Measurements from ENCODE around the gene PDE2A. TPM values are rescaled to one million over a fixed set of nuclear protein-coding genes. Genes with fewer than 3 reads are reported as not detected.

The PDE2A gene
- polyA plus RNA-seq, 3 donors, result 16.3 to 20.5 (median 17.2) TPM

DNA sequence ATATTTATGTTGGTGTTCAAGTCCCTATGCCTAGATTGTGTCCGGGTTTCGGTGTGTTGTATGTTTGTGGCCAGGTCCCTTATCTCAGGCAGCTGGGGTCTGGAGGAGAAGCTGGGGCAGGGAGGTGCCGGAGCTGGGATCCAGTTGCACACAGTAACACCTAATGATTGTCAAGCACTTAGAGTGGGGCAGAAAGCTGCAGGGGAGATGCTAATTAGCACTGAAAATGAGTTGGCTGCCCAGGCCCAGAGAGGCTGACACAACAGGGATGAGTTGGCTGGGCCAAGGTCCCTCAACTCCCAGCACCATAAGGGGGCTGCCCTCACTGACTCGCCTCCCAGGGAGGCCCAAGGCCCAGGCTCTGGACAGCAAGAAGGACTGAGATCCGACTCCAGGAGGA lies 12.2 kb downstream of the PDE2A start:
- DNase-seq, result no peak

- DNase-seq, result no peak
Measured at GRCh38 chr11:72661486-72661885, 12.7 kb downstream of the PDE2A start.

- no peak for DNase-seq
Measured at GRCh38 chr11:72658989-72659640, 15.1 kb downstream of the PDE2A start.

DNA sequence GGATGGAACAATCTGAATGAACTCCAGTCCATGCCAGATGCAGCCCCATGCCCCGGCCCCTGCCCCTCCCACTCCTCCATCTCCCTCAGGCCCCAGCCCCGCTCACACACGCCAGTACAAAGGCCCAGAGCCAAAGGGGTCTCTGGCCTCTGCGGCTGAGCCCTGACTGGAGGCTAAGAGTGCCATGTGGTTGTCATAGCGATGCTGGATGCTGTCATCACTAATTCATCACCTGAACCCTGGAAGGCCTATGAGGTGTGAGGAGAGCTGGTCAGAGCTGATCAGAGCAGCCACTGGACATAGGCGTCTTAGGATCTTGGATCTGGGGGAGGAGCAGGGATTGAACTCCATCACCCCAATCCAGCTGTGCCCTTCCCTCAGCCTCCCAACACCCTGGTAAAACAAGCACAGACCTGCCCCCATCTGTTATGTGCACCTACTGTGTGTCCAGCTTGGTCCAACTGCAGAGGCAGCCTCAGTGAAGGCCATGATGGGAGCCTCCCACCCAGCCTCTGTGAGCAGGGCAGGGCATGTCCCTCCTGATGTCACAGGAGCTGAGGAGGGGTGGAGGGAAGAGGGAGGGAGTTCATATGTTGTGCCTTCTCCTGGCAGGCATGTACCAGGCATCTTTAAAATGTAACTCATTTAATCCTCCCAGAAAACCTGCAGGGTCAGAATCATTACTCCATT lies 16.7 kb downstream of the PDE2A start:
- no peak for DNase-seq

GRCh38 chr11:72655896-72656464 lies 18.2 kb downstream of the PDE2A start:
- no peak for DNase-seq

GRCh38 chr11:72655014-72655413 lies 19.2 kb downstream of the PDE2A start:
- no peak for DNase-seq

- no peak for DNase-seq
Measured at GRCh38 chr11:72653649-72654048, 20.6 kb downstream of the PDE2A start.

GRCh38 chr11:72652873-72653630 lies 21.2 kb downstream of the PDE2A start:
- DNase-seq, result no peak

DNA sequence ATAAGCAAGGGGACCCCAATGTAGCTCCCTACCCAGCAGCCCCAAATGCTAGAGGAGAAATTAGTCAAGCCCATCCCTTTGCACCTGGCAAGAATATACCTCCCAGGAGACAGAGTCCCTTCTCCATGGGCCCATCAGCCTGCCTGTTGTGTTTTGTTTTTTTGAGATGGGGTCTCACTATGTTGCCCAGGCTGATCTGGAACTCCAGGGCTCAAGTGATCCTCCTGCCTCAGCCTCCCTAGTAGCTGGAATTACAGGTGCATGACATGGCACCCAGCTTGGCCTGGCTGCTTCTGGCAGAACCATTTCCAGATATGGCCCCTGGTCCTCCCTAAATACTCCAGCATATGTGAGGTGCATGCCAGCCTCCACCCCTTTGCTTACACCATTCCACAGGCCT lies 22.1 kb downstream of the PDE2A start:
- no peak for DNase-seq

GRCh38 chr11:72649215-72649976 lies 24.8 kb downstream of the PDE2A start:
- DNase-seq, result no peak

- DNase-seq, result no peak
Measured at GRCh38 chr11:72648384-72649136, 25.7 kb downstream of the PDE2A start.

GRCh38 chr11:72647882-72648281 lies 26.3 kb downstream of the PDE2A start:
- DNase-seq, result no peak

- no peak for DNase-seq
Measured at GRCh38 chr11:72646472-72646871, 27.8 kb downstream of the PDE2A start.

DNA sequence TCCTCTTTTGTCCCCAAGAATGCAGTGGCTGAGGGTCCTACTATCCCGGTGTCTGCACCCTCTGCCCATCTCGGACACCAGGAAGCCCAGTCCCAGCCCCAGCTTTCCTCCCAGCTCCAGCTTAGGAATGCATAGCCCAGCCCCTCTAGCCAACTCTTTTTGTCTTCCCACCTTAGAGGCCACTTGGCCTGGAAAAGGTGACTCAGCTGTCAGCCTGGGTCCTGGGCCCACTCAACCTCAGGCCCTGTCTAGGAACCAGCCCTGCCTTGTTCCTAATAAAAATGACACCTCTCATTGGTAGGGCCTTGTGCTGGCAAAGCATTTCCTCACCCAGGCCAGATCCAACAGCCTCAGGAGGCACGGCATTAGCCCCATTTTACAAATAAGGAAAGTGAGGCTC lies 28.2 kb downstream of the PDE2A start:
- no peak for DNase-seq

GRCh38 chr11:72643547-72643946 lies 30.7 kb downstream of the PDE2A start:
- DNase-seq, result no peak

DNA sequence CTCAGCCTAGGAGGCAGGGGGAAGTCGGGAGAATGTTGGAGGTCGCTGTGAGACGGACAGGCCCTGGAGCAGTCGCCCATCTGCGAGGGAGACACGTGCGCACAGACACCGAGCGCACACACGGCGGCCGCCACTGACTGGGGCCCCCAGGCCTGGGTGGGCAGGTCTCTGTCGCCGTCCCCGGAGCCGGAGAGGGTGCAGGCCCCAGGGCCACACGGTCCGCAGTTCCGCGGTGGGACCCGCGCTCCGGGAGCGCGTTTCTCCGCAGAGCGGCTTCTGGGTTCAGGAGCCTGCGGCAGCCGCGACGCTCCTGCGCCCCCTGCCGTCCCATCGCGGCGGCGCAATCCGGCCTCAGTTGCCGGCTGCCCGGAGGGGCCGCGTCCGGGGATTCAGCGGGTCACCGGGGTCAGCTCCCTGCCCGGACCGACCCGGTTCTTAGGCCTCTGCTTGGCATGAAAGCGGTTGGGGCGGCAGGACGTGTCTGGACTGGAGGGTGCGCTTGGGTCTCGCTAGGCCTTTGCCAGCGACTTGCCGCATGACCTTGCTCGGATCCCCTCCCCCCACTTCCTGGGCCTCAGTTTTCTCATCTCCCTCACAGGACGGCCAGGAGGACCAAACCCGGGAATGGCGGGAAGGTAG lies 31.2 kb downstream of the PDE2A start:
- no peak for DNase-seq

DNA sequence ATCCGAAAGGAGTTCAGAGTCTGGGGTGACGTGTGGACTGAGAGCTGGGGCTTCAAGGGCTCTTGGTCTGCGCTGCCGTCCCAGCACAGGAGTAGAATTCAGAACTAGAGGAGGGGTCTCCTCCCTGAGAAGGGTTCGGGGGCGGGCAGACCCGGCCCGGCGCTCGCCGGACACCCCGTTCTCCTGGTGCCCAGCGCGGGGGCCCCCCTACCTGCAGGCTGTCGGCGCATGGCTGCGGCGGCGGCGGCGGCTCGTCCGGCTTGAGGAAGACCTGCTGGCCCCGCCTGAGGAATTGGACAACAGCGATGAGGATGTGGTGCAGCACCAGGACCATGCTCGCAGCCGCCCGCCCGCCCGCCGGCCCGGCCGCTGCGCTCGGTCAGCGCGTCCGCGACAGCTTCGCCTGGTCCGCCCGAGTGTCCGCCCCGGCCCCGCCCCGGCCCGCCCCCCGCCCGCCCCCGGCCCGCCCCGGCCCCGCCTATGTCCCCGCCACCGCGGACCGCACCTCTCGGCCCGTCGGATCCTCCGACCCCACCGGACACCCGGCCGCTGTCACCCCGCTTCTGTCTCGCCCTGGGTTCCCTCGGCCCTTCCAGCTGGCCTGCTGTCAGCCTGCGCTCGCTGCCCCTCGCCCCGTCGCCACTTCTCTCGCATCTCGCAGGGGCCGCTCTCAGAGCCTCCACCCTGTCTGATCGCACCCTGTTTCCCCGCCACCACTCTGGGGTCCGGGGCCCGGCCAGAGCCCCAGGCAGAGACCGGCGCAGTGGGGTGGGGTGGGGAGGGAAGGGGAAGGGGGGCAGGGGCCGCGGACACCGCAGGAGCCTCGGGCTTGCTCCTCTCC lies 32.0 kb downstream of the PDE2A start:
- DNase-seq, result no peak

- DNase-seq, result no peak
Measured at GRCh38 chr11:72641522-72642042, 32.6 kb downstream of the PDE2A start.
